CD14-positive monocyte (primary cell): ENCODE data around the gene DYRK3. TPM values are rescaled to one million over a fixed set of nuclear protein-coding genes. Genes with fewer than 3 reads are reported as not detected.

Source experiments
- DNase-seq, 3 donors: peaks; one replicate each; pipeline ENCODE4 v3.0.0-alpha.2; 2011 to 2022
- H2AFZ ChIP-seq: 2 replicates; pipeline ENCODE4 v1.6.0; 2012; ENCODE audit warnings: mild to moderate bottlenecking, low read depth, low read length, inconsistent platforms; ENCODE audit not compliant: insufficient read depth, poor library complexity, severe bottlenecking
- H3K27ac ChIP-seq, 2 donors: 1 replicate in 1 of 2; 2 replicates in 1 of 2; pipeline ENCODE4 v1.5.1; 2012 to 2013; ENCODE audit warnings: low read length in 2 of 2, control low read depth in 1 of 2, inconsistent platforms in 1 of 2, low read depth in 1 of 2, mild to moderate bottlenecking in 1 of 2
- H3K27me3 ChIP-seq, 2 donors: one replicate each; pipeline versions ENCODE4 v1.6.0 to v1.6.1; 2011 to 2013; ENCODE audit warnings: low read length in 2 of 2; ENCODE audit not compliant: control insufficient read depth in 2 of 2, insufficient read depth in 2 of 2
- H3K36me3 ChIP-seq, 2 donors: replicated peaks in 1 of 2; 1 replicate in 1 of 2; 2 replicates in 1 of 2; pipeline versions ENCODE4 v1.5.1 to v1.6.1; 2012 to 2013; ENCODE audit warnings: low read length in 2 of 2, control low read depth in 1 of 2, inconsistent platforms in 1 of 2, mild to moderate bottlenecking in 1 of 2; ENCODE audit not compliant: insufficient read depth in 2 of 2, control insufficient read depth in 1 of 2
- H3K4me1 ChIP-seq, 2 donors: 1 replicate in 1 of 2; 2 replicates in 1 of 2; pipeline versions ENCODE4 v1.5.1 to v1.6.1; 2012 to 2013; ENCODE audit warnings: low read length in 2 of 2, control low read depth in 1 of 2, inconsistent platforms in 1 of 2, mild to moderate bottlenecking in 1 of 2, moderate library complexity in 1 of 2; ENCODE audit not compliant: insufficient read depth in 2 of 2, control insufficient read depth in 1 of 2
- H3K4me2 ChIP-seq: replicated peaks from 2 replicates; pipeline ENCODE3; 2012; ENCODE audit warnings: low read length, moderate library complexity, mild to moderate bottlenecking; ENCODE audit not compliant: poor library complexity, severe bottlenecking; ENCODE audit errors: extremely low read depth
- H3K4me3 ChIP-seq, 3 experiments: fragments of 200-600 bp in 1 of 3; sonication (generic) in 1 of 3; replicated peaks in 1 of 3; 1 replicate in 2 of 3; 2 replicates in 1 of 3; pipeline ENCODE4 v1.5.1; 2011 to 2013; ENCODE audit warnings: low read length in 3 of 3, mild to moderate bottlenecking in 3 of 3, control low read depth in 2 of 3, low read depth in 2 of 3, inconsistent platforms in 1 of 3, moderate library complexity in 1 of 3
- H3K79me2 ChIP-seq: 2 replicates; pipeline ENCODE4 v1.6.0; 2012; ENCODE audit warnings: mild to moderate bottlenecking, control low read depth, inconsistent platforms, low read length, moderate library complexity; ENCODE audit not compliant: insufficient read depth
- H3K9ac ChIP-seq: 2 replicates; pipeline ENCODE4 v1.6.0; 2017; ENCODE audit warnings: low read length, mild to moderate bottlenecking; ENCODE audit not compliant: insufficient read depth, poor library complexity, severe bottlenecking
- H3K9me3 ChIP-seq, 2 donors: replicated peaks in 1 of 2; 1 replicate in 1 of 2; 2 replicates in 1 of 2; pipeline versions ENCODE4 v1.5.1 to v1.6.1; 2012 to 2013; ENCODE audit warnings: low read length in 2 of 2, control low read depth in 1 of 2; ENCODE audit not compliant: control insufficient read depth in 1 of 2, insufficient read depth in 1 of 2
- H4K20me1 ChIP-seq: 2 replicates; pipeline ENCODE4 v1.6.0; 2012; ENCODE audit warnings: mild to moderate bottlenecking, low read length, control low read depth, moderate library complexity; ENCODE audit not compliant: insufficient read depth
- H3K27ac Mint-ChIP-seq, 7 donors: one replicate each; pipeline ENCODE4 v1.8.0; 2020; ENCODE audit warnings: mild to moderate bottlenecking in 7 of 7, mixed read lengths in 7 of 7, moderate library complexity in 6 of 7, inconsistent platforms in 2 of 7
- H3K27me3 Mint-ChIP-seq, 3 donors: one replicate each; pipeline ENCODE4 v1.8.0; 2021 to 2022; ENCODE audit warnings: low read depth in 3 of 3, mild to moderate bottlenecking in 3 of 3, mixed read lengths in 3 of 3, moderate library complexity in 3 of 3, inconsistent platforms in 1 of 3
- H3K36me3 Mint-ChIP-seq, 2 donors: one replicate each; pipeline ENCODE4 v1.8.0; 2020; ENCODE audit warnings: mixed read lengths in 2 of 2, inconsistent platforms in 1 of 2, mild to moderate bottlenecking in 1 of 2
- H3K4me1 Mint-ChIP-seq: one replicate; pipeline ENCODE4 v1.8.0; 2020; ENCODE audit warnings: mild to moderate bottlenecking, mixed read lengths
- H3K4me3 Mint-ChIP-seq, 2 donors: one replicate each; pipeline ENCODE4 v1.8.0; 2020; ENCODE audit warnings: mild to moderate bottlenecking in 2 of 2, mixed read lengths in 2 of 2, moderate library complexity in 1 of 2
- H3K9me3 Mint-ChIP-seq, 7 donors: one replicate each; pipeline ENCODE4 v1.8.0; 2020 to 2022; ENCODE audit warnings: mixed read lengths in 7 of 7, mild to moderate bottlenecking in 6 of 7, moderate library complexity in 6 of 7, inconsistent platforms in 2 of 7
- WGBS: methylation state at CpG from one replicate; pipeline ENCODE4 v1.1.5; 2013; ENCODE audit warnings: missing lambda C conversion rate; ENCODE audit not compliant: insufficient coverage; 5-methylcytosine and 5-hydroxymethylcytosine counted together
- intact Hi-C, 2 donors: fragments of 100-400 bp; cut with micrococcal nuclease; formaldehyde crosslinking; loops; one replicate each; pipeline versions ENCODE4 v1.15.0 to v1.15.1; 2023
- polyA plus RNA-seq, 3 donors: library from polyadenylated mRNA; depleted of rRNA in 1 of 3; unstranded in 2 of 3; stranded (reverse) in 1 of 3; fragments of 300-500 nt in 2 of 3; fragments of >200 nt in 1 of 3; fragmentation: Illumina TruSeq in 2 of 3; gene quantifications; 1 replicate in 2 of 3; 2 replicates in 1 of 3; pipeline ENCODE4 v1.2.3, GENCODE V29; 2012 to 2021
- TF ChIP-seq, protein P1 (sequence below): fragments of 200-600 bp; IDR thresholded peaks from one replicate; pipeline ENCODE4 v1.8.0; 2022; ENCODE audit warnings: antibody characterized with exemption, mild to moderate bottlenecking

The DYRK3 gene
- polyA plus RNA-seq, 3 donors = 0.13 TPM; not detected in 2

DNA sequence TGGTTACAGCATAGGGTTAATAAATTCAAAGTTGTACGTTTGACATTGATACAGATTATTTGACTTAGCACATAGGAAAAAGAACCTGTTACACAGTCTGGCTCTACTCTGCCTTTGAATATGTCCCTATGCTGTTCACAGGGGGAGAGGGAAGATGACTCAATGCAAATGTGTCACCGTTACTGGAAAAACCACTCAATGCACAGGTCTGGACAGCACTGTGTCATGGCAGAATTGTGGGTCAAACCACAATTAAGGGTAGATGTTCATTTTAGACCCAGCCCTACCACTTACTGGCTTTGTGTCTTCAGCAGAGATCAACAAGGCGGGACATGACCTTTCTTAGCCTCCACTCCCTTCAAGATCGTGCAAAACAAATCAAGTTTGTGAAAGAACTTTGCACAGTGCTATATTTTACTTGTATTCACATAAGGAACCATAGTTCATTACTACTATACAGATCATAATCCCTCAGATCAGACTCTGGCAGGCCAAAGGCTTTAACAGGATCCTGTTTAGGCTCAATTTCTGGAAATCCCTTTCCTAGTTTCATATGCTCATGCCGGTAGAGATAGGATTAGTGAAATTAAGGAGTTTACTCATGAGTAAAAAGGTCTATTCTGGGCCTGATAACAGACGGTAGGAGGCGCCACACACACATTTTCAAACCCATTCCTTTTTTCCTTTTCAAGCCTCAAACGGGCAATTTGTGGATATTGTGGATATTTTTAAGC, 45.1 kb upstream of the DYRK3 start:
- Histone ChIP-seq H3K4me2 (no peak overlapping the region), H2AFZ (no peak overlapping the region), H3K27me3 (no peaks in the 10 kb centered on the region), H3K36me3 (peaks cover 77 to 97% of the 10 kb centered on the region in 2 donors), H3K4me3 (no peak overlapping the region), H3K9ac (no peak overlapping the region), H3K79me2 (peaks cover 4% of the 10 kb centered on the region), H3K27ac (peak overlapping the region in 1 of 2 donors; percentile 10), H3K9me3 (no peaks in the 10 kb centered on the region), H4K20me1 (peaks cover 71% of the 10 kb centered on the region), H3K4me1 (no peaks in the 10 kb centered on the region)
- TF ChIP-seq, protein P1, sequence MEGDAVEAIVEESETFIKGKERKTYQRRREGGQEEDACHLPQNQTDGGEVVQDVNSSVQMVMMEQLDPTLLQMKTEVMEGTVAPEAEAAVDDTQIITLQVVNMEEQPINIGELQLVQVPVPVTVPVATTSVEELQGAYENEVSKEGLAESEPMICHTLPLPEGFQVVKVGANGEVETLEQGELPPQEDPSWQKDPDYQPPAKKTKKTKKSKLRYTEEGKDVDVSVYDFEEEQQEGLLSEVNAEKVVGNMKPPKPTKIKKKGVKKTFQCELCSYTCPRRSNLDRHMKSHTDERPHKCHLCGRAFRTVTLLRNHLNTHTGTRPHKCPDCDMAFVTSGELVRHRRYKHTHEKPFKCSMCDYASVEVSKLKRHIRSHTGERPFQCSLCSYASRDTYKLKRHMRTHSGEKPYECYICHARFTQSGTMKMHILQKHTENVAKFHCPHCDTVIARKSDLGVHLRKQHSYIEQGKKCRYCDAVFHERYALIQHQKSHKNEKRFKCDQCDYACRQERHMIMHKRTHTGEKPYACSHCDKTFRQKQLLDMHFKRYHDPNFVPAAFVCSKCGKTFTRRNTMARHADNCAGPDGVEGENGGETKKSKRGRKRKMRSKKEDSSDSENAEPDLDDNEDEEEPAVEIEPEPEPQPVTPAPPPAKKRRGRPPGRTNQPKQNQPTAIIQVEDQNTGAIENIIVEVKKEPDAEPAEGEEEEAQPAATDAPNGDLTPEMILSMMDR = peak; percentile 43
- Mint-ChIP-seq H3K27me3 (no peaks in the 10 kb centered on the region), H3K4me3 (no peak overlapping the region), H3K36me3 (peaks cover 67 to 80% of the 10 kb centered on the region in 2 donors), H3K4me1 (peaks cover 3% of the 10 kb centered on the region), H3K27ac (peak overlapping the region in 4 of 7 donors; percentile 21 to 50 (median 28)), H3K9me3 (no peaks in the 10 kb centered on the region)
- 80% methylated on average over 3 of the region's 8 CpGs for WGBS
- intact Hi-C loops = no loop called here
- DNase-seq = peak in 1 of 3 donors; percentile 77

DNA sequence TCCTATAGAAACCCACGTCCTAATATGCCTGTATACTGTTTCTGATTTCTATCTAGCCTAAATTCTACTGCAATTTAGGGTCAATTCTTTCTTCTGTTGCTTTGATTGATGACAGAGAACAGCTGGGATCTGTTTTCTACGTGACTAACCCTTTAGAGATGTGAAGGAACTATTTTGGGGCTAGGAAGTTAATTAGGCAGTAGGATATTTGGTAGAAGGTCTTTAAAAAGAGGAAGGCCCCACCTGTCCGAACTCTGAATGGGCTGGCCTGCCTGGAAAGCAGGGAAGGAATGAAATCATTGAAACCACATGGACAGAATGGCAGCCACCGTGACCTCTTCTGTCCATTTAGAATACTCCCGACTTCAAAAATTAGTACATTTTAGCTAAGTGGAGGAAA, 44.1 kb upstream of the DYRK3 start:
- no peak overlapping the region for H3K4me3 Mint-ChIP-seq
- DNase-seq = no peak
- H3K36me3 Mint-ChIP-seq = peaks cover 67 to 80% of the 10 kb centered on the region in 2 donors
- H3K36me3 ChIP-seq = peaks cover 72 to 97% of the 10 kb centered on the region in 2 donors
- no peak overlapping the region for H2AFZ ChIP-seq
- H3K4me2 ChIP-seq = no peak overlapping the region
- H3K27ac Mint-ChIP-seq = no peak overlapping the region
- H3K79me2 ChIP-seq = no peaks in the 10 kb centered on the region
- intact Hi-C loops = no loop called here
- peaks cover 60% of the 10 kb centered on the region for H4K20me1 ChIP-seq
- no peaks in the 10 kb centered on the region for H3K4me1 ChIP-seq
- H3K9me3 Mint-ChIP-seq = no peaks in the 10 kb centered on the region
- no peak overlapping the region for H3K9ac ChIP-seq
- 100% methylated on average over 1 of the region's 5 CpGs for WGBS
- H3K27ac ChIP-seq = no peak overlapping the region
- H3K4me3 ChIP-seq = no peak overlapping the region
- TF ChIP-seq, protein P1 = no peak
- no peaks in the 10 kb centered on the region for H3K27me3 Mint-ChIP-seq
- no peaks in the 10 kb centered on the region for H3K9me3 ChIP-seq
- peaks cover 3% of the 10 kb centered on the region for H3K4me1 Mint-ChIP-seq
- no peaks in the 10 kb centered on the region for H3K27me3 ChIP-seq
